SH-SY5Y (cell line): Measurements from ENCODE around the gene ITPKB.

ENCODE experiments used
- GATA2 ChIP-seq: IDR thresholded peaks from 2 replicates; pipeline ENCODE4 v1.6.1; 2011; ENCODE audit warnings: mild to moderate bottlenecking, low read depth, low read length
- GATA3 ChIP-seq: IDR thresholded peaks from 2 replicates; pipeline ENCODE4 v1.6.1; 2011; ENCODE audit warnings: low read depth, mild to moderate bottlenecking, low read length, moderate library complexity

DNA sequence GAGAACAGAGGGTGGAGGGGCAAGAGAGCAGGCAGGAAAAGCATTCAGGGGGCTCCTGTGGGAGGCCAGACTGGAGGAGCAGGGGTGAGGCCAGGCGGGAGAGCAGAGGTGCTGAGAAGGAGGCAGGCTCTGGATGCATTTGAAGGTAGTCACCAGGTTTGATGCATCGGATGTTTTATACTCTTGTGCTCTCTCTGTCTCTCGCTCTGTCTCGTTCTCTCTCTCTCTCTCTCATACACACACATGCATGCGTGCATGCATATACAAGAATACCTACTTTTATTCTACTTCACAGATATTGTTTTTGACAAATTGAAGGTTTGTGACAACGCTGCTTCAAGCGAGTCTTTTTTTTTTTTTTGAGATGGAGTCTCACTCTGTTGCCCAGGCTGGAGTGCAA, 15.0 kb upstream of the ITPKB start:
- no peak for TF ChIP-seq GATA2
- TF ChIP-seq GATA3, result no peak
